ENCODE measurements around the gene SCGB3A2.
"Not testable (repeated sequence)": the region's sequence is repeated elsewhere in the genome, so short reads cannot be mapped to it uniquely, and the experiment has no call there.

SCGB3A2 gene

DNA sequence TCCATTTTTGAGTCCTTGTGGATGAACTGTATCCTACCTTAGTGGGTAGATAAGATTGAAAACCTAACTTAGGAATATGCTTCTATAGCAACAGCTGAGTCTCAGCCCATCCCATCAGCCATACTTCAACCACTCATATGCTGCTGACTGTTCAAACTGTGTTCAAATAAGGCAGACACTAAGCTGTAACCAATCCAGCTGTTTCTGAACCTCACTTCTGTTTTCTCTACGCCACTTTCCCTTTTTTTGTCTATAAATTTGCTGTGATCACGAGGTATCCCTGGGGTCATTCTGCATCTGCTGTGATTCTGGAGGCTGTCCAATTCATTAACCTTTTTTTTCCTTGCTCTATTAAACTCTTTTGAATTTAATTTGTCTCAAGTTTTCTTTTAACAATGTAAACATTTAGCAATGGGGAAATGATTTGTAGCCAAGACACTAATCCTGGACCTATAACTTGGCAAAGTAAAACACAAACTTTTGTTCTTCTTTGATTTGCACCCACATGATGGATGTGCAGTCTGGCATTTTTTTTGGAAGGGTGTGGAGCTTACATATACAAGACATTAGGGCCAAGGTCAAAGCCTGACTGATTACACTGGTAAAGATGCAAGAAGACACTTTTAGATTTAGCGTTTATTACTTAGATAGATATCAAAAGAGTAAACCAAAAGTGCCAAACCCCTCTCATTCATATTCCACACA lies 14.9 kb upstream of the SCGB3A2 start:
- Histone ChIP-seq H3K9ac (ENCODE audit: insufficient read length, low read depth) (no peak overlapping the region), H3K27me3 (ENCODE audit: insufficient read depth, insufficient read length) (no peaks in the 10 kb centered on the region), H3K9me3 (ENCODE audit: insufficient read depth, low read length) (no peaks in the 10 kb centered on the region; the same call in 1 of the 2 replicates), H3K4me3 (ENCODE audit: insufficient read length, low read depth) (no peak overlapping the region), H3K4me1 (ENCODE audit: insufficient read depth, insufficient read length) (peaks cover 2% of the 10 kb centered on the region), H3K36me3 (ENCODE audit: insufficient read depth, insufficient read length, low read length) (no peaks in the 10 kb centered on the region)
- TF ChIP-seq ZNF274 (IDR thresholded peaks at IDR 0.05; ENCODE audit: low read depth, low read length) (no peak), SUZ12 (IDR thresholded peaks at IDR 0.05; ENCODE audit: extremely low read depth, insufficient read depth, insufficient read length) (no peak), YY1 (IDR thresholded peaks at IDR 0.05; ENCODE audit: insufficient read depth, insufficient read length) (no peak)
- no peak for DNase-seq (ENCODE audit: low read depth, low spot score)

DNA sequence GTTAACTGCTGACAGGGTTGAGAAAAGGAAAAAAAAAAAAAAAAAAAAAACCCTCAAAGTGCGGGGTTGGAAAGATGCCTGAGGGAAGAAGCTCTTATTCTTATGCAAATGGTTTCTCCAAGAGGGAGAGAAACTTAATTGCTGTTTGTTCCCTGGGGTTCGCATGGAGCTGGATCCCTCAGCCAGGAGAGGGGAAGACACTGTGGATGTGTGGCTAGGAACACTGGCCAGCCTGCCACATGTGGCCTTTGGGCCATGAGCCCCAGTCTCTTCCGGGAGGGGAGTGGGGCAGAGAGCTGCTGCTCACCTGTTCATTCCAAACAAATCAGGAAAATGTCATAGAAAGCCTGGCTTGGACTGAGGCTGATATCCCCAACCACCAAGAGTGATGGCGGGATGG lies 9.4 kb upstream of the SCGB3A2 start:
- no peaks in the 10 kb centered on the region for H3K36me3 ChIP-seq (ENCODE audit: insufficient read depth, insufficient read length, low read length)
- H3K4me1 ChIP-seq (ENCODE audit: insufficient read depth, insufficient read length): no peaks in the 10 kb centered on the region
- H3K4me3 ChIP-seq (ENCODE audit: insufficient read length, low read depth): peak overlapping the region; percentile 9
- no peaks in the 10 kb centered on the region for H3K27me3 ChIP-seq (ENCODE audit: insufficient read depth, insufficient read length)
- DNase-seq (ENCODE audit: low read depth, low spot score): peak; percentile 82
- peaks cover 7% of the 10 kb centered on the region; the same call in 1 of the 2 replicates for H3K9me3 ChIP-seq (ENCODE audit: insufficient read depth, low read length)
- H3K9ac ChIP-seq (ENCODE audit: insufficient read length, low read depth): peak overlapping the region; percentile 61
- no peak for TF ChIP-seq ZNF274 (IDR thresholded peaks at IDR 0.05; ENCODE audit: low read depth, low read length)
- TF ChIP-seq SUZ12 (IDR thresholded peaks at IDR 0.05; ENCODE audit: extremely low read depth, insufficient read depth, insufficient read length): no peak
- TF ChIP-seq YY1 (IDR thresholded peaks at IDR 0.05; ENCODE audit: insufficient read depth, insufficient read length): no peak

DNA sequence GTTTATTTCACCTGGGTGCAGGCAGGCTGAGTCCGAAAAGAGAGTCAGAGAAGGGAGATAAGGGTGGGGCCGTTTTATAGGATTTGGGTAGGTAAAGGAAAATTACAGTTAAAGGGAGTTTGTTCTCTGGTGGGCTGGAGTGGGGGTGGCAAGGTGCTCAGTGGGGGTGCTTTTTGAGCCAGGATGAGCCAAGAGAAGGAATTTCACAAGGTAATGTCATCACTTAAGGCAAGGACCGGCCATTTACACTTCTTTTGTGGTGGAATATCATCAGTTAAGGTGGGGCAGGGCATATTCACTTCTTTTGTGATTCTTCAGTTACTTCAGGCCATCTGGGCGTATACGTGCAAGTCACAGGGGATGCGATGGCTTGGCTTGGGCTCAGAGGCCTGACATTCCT lies 8.6 kb upstream of the SCGB3A2 start:
- DNase-seq (ENCODE audit: low read depth, low spot score); H3K4me1 ChIP-seq (ENCODE audit: insufficient read depth, insufficient read length); H3K27me3 ChIP-seq (ENCODE audit: insufficient read depth, insufficient read length); H3K36me3 ChIP-seq (ENCODE audit: insufficient read depth, insufficient read length, low read length): not testable (repeated sequence)
- H3K9ac ChIP-seq (ENCODE audit: insufficient read length, low read depth): peak overlapping the region; percentile 61
- peaks cover 12% of the 10 kb centered on the region; the same call in 1 of the 2 replicates for H3K9me3 ChIP-seq (ENCODE audit: insufficient read depth, low read length)
- peak overlapping the region; percentile 9 for H3K4me3 ChIP-seq (ENCODE audit: insufficient read length, low read depth)

DNA sequence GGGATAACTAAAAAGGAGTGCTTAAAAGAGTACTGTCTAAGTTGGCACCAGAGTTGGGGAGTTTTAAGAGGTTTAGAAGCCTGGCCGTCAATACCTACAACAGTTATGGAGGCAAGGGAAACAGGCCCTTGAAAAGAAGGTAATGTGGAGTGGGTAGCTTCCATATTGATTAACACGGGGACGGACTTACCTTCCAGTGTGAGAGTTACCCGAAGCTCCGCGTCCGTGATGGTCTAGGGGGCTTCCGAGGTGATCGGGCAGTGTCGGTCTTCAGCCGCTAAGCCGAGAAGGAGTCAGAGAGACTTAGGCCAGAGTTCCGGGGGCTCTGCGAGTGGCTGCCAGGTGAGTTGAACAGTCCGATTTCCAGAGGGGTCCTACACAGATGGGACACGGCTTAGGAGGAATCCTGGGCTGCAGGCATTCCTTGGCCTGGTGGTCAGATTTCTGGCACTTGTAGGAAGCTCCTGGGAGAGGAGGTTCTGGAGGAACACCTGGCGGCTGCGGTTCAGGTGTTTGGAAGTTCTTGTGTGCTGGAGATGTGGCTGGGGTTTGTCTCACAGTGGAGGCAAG lies 6.4 kb upstream of the SCGB3A2 start:
- not testable (repeated sequence) for H3K4me1 ChIP-seq (ENCODE audit: insufficient read depth, insufficient read length); DNase-seq (ENCODE audit: low read depth, low spot score)
- H3K4me3 ChIP-seq (ENCODE audit: insufficient read length, low read depth): peak overlapping the region; percentile 35

DNA sequence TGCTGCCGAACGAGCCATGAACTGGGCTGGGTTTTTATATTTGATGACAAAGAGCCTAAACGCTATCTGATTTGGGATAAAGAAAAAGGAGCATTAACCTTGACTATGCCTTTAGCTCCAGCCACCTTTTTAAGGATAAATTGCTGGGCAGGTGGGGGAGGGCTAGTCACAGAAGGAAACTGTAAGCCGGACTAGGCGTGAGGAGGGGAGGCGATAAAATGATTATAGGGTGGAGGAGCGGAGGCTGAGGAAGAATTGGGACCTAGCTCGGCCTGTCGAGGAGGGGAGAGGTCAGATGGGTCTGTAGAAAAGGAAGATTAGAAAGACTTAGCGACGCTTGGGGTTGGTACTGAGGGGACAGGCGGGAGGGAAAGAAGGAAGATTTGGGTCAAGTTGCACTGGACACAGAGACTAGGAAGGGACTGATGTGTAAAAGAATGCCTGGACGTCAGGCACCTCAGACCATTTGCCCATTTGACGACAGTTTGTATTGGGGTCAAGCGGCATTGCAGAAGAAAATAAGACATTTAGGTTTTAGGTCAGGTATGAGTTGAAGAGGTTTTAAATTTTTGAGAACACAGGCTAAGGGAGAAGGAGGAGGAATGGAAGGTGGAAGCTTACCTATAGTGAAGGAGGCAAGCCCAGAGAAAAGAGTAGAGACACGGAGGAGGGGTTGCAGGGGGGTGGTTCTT lies 5.6 kb upstream of the SCGB3A2 start:
- not testable (repeated sequence) for H3K4me1 ChIP-seq (ENCODE audit: insufficient read depth, insufficient read length); DNase-seq (ENCODE audit: low read depth, low spot score); H3K36me3 ChIP-seq (ENCODE audit: insufficient read depth, insufficient read length, low read length); H3K27me3 ChIP-seq (ENCODE audit: insufficient read depth, insufficient read length)
- Histone ChIP-seq H3K9me3 (ENCODE audit: insufficient read depth, low read length) (peaks cover 34% of the 10 kb centered on the region), H3K9ac (ENCODE audit: insufficient read length, low read depth) (peak overlapping the region; percentile 87), H3K4me3 (ENCODE audit: insufficient read length, low read depth) (peak overlapping the region; percentile 57)

More for the DNA sequence above, 6.4 kb upstream of the SCGB3A2 start:
- not testable (repeated sequence) for H3K27me3 ChIP-seq (ENCODE audit: insufficient read depth, insufficient read length); H3K36me3 ChIP-seq (ENCODE audit: insufficient read depth, insufficient read length, low read length)
- peaks cover 33% of the 10 kb centered on the region for H3K9me3 ChIP-seq (ENCODE audit: insufficient read depth, low read length)
- H3K9ac ChIP-seq (ENCODE audit: insufficient read length, low read depth): peak overlapping the region; percentile 62

DNA sequence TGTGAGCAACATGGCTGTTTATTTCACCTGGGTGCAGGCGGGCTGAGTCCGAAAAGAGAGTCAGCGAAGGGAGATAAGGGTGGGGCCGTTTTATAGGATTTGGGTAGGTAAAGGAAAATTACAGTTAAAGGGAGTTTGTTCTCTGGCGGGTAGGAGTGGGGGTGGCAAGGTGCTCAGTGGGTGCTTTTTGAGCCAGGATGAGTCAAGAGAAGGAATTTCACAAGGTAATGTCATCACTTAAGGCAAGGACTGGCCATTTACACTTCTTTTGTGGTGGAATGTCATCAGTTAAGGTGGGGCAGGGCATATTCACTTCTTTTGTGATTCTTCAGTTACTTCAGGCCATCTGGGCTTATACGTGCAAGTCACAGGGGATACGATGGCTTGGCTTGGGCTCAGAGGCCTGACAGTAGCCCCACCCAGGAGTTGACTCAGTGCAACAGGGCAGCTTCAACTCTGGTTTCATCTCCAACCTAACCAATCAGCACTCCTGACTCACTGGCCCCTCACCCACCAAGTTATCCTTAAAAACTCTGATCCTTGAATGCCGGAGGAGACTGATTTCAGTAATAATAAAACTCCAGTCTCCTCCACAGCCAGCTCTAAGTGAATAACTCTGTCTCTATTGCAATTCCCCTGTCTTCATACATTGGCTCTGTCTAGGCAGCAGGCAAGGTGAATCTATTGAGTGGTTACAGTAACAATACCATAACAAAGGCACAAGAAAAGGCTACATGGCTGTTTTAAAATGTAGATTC lies 4.2 kb upstream of the SCGB3A2 start:
- peak; percentile 78 for DNase-seq (ENCODE audit: low read depth, low spot score)
- not testable (repeated sequence) for H3K4me1 ChIP-seq (ENCODE audit: insufficient read depth, insufficient read length); H3K27me3 ChIP-seq (ENCODE audit: insufficient read depth, insufficient read length); H3K36me3 ChIP-seq (ENCODE audit: insufficient read depth, insufficient read length, low read length)
- peak overlapping the region; percentile 33 for H3K4me3 ChIP-seq (ENCODE audit: insufficient read length, low read depth)
- H3K9me3 ChIP-seq (ENCODE audit: insufficient read depth, low read length): peaks cover 37% of the 10 kb centered on the region
- peak overlapping the region; percentile 70 for H3K9ac ChIP-seq (ENCODE audit: insufficient read length, low read depth)

DNA sequence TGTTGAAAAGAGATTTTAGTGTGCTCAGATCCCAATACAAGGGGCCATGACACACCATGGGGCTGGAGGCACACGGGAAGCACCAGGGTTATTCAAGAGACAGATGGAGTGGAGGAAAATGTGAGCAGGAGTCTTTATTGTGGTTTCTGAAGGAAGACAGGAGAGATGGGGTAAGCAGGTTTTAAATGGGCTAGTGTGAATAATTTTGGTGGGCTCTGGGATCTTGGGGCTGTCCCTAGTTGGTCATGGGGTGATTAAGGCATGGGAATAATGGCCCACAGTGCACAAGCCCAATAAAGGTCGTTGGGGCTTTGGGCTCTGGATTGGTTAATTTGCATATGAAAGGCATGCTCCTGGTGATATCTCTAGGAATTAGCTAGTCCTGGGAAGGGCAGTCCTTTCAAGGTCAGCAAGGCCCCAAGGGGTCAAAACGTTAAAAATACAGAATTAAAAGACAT lies 3.6 kb upstream of the SCGB3A2 start:
- Histone ChIP-seq H3K4me1 (ENCODE audit: insufficient read depth, insufficient read length) (no peaks in the 10 kb centered on the region), H3K4me3 (ENCODE audit: insufficient read length, low read depth) (peak overlapping the region; percentile 33)
- TF ChIP-seq ZNF274 (IDR thresholded peaks at IDR 0.05; ENCODE audit: low read depth, low read length) (no peak), YY1 (IDR thresholded peaks at IDR 0.05; ENCODE audit: insufficient read depth, insufficient read length) (no peak), SUZ12 (IDR thresholded peaks at IDR 0.05; ENCODE audit: extremely low read depth, insufficient read depth, insufficient read length) (no peak)

More for the DNA sequence above, 3.6 kb upstream of the SCGB3A2 start:
- H3K36me3 ChIP-seq (ENCODE audit: insufficient read depth, insufficient read length, low read length): no peaks in the 10 kb centered on the region
- peak overlapping the region; percentile 70 for H3K9ac ChIP-seq (ENCODE audit: insufficient read length, low read depth)
- peaks cover 33% of the 10 kb centered on the region for H3K9me3 ChIP-seq (ENCODE audit: insufficient read depth, low read length)
- DNase-seq (ENCODE audit: low read depth, low spot score): peak; percentile 52
- no peaks in the 10 kb centered on the region for H3K27me3 ChIP-seq (ENCODE audit: insufficient read depth, insufficient read length)
